GM10847 (cell line): ENCODE measurements around the gene PTMA.

ENCODE experiments used
- POLR2A ChIP-seq: IDR thresholded peaks from 2 replicates; pipeline ENCODE4 v1.6.1; 2011; ENCODE audit not compliant: insufficient read length; ENCODE audit errors: extremely low read depth

PTMA gene

GRCh38 chr2:231684314-231685223 is 23.8 kb upstream of the PTMA start:
- TF ChIP-seq POLR2A, result no peak

GRCh38 chr2:231685349-231686191 is 22.8 kb upstream of the PTMA start:
- TF ChIP-seq POLR2A, result no peak

GRCh38 chr2:231686192-231687100 is 21.9 kb upstream of the PTMA start:
- no peak for TF ChIP-seq POLR2A

- TF ChIP-seq POLR2A, result no peak
Measured at GRCh38 chr2:231687133-231687852, 21.0 kb upstream of the PTMA start.

GRCh38 chr2:231687961-231688360 is 20.4 kb upstream of the PTMA start:
- TF ChIP-seq POLR2A, result no peak

GRCh38 chr2:231688719-231689118 is 19.6 kb upstream of the PTMA start:
- no peak for TF ChIP-seq POLR2A

GRCh38 chr2:231689124-231689893 is 19.0 kb upstream of the PTMA start:
- TF ChIP-seq POLR2A, result no peak

- TF ChIP-seq POLR2A, result no peak
Measured at GRCh38 chr2:231691251-231691772, 17.0 kb upstream of the PTMA start.

- TF ChIP-seq POLR2A, result no peak
Measured at GRCh38 chr2:231692847-231693246, 15.5 kb upstream of the PTMA start.

- TF ChIP-seq POLR2A, result no peak
Measured at GRCh38 chr2:231693956-231694355, 14.4 kb upstream of the PTMA start.

GRCh38 chr2:231696004-231696367 is 12.3 kb upstream of the PTMA start:
- no peak for TF ChIP-seq POLR2A

- no peak for TF ChIP-seq POLR2A
Measured at GRCh38 chr2:231699006-231699405, 9.3 kb upstream of the PTMA start.
